ENCODE data around the gene PRSS27. TPM values are rescaled to one million over a fixed set of nuclear protein-coding genes. Genes with fewer than 3 reads are reported as not detected.
A peak's percentile ranks its signal among the peaks of the same experiment; 100 is the strongest.

The PRSS27 gene
- total and polyA plus RNA-seq, 2 of the 4 experiments (the other 2 are of a cell fraction) = under 0.01 to 0.58 TPM

- Histone ChIP-seq H3K9me3 (ENCODE audit: control insufficient read depth, insufficient read depth, low read length) (no peaks in the 10 kb centered on the region; the same call in 1 of the 2 replicates), H4K5ac (ENCODE audit: low read depth, low read length) (no peak overlapping the region), H4K20me1 (ENCODE audit: insufficient read depth, low read length) (peaks cover 78% of the 10 kb centered on the region), H3K4me3 (ENCODE audit: insufficient read depth, low read depth, low read length) (no peak overlapping the region), H2AFZ (replicated peaks; ENCODE audit: low read length, poor library complexity) (no peak overlapping the region), H3K36me3 (ENCODE audit: control insufficient read depth, insufficient read depth, low read length) (peaks cover 49% of the 10 kb centered on the region), H3K14ac (replicated peaks; ENCODE audit: low read depth, low read length) (no peak overlapping the region), H3K18ac (ENCODE audit: low read depth, low read length) (no peak overlapping the region), H3K23ac (ENCODE audit: low read depth, low read length) (0 out of 2 replicates have a peak overlapping the region, but pooled peaks have one; percentile 31), H3K9me1 (ENCODE audit: insufficient read depth, low read length) (peaks cover 14% of the 10 kb centered on the region), H3K4ac (ENCODE audit: low read depth, low read length) (no peak overlapping the region), H2BK20ac (ENCODE audit: low read depth, low read length) (no peak overlapping the region), H3K4me1 (ENCODE audit: control insufficient read depth, insufficient read depth, low read length) (peaks cover 2% of the 10 kb centered on the region; the same call in 1 of the 2 replicates), H2BK15ac (ENCODE audit: low read depth, low read length) (no peak overlapping the region), H4K8ac (ENCODE audit: low read depth in 2 of 2, low read length in 2 of 2) (no peak overlapping the region), H2AK5ac (ENCODE audit: low read depth, low read length) (no peak overlapping the region), H3K79me1 (ENCODE audit: low read depth in 1 of 2, low read length in 2 of 2) (peaks cover 23 to 74% of the 10 kb centered on the region in 2 experiments), H2AK9ac (replicated peaks; ENCODE audit: low read depth, low read length, poor library complexity) (no peak overlapping the region), H3K56ac (ENCODE audit: extremely low read depth, insufficient read depth, low read length) (no peak overlapping the region), H3K9ac (ENCODE audit: low read depth, low read length) (no peak overlapping the region), H3K27me3 (ENCODE audit: control insufficient read depth, insufficient read depth, low read length) (no peaks in the 10 kb centered on the region), H2BK5ac (ENCODE audit: low read depth, low read length, poor library complexity, severe bottlenecking) (no peak overlapping the region), H3K4me2 (ENCODE audit: low read depth, low read length) (no peak overlapping the region), H4K91ac (ENCODE audit: insufficient read depth, low read depth, low read length) (no peak overlapping the region), H3K27ac (ENCODE audit: insufficient read depth, low read length) (no peak overlapping the region), H2BK120ac (ENCODE audit: low read depth, low read length) (no peak overlapping the region)
- 100% methylated on average over 4 of the region's 11 CpGs; no CpG with 5 or more reads in 1 of the 2 experiments for WGBS, 2 experiments (ENCODE audit: extremely low coverage in 2 of 2, insufficient read length in 1 of 2)
- BruUV-seq (replicated peaks) = no TSS peak
- ChIA-PET CTCF (interaction anchor here (0.7 kb wide), 1 partner anchor 343 kb away, joined by 4 read pairs; no protein-coding TSS in a partner anchor), POLR2A (ENCODE audit: unreplicated experiment) (no interaction called here)
- dilution Hi-C loops (cut with HindIII; ENCODE audit: low sequenced_read_pairs, unreplicated experiment) (no loop called here), in situ Hi-C loops (cut with MboI; ENCODE audit: low sequenced_read_pairs) (no loop called here), intact Hi-C loops (cut with micrococcal nuclease) (no loop called here)
- DNase-seq = no peak
- no peak for ATAC-seq (ENCODE audit: low read depth)
- TF ChIP-seq MAFK (IDR thresholded peaks at IDR 0.05; ENCODE audit: low read depth, low read length) (no peak), POLR2A (IDR thresholded peaks at IDR 0.05; ENCODE audit: low read depth, low read length) (no peak), RFX5 (IDR thresholded peaks at IDR 0.05; ENCODE audit: low read depth, low read length) (no peak), BHLHE40 (IDR thresholded peaks at IDR 0.05; ENCODE audit: low read depth, low read length) (no peak), RCOR1 (IDR thresholded peaks at IDR 0.05; ENCODE audit: insufficient replicate concordance, low read length) (no peak), NFE2L2 (IDR thresholded peaks at IDR 0.05; ENCODE audit: low read depth, low read length) (no peak), CEBPB (IDR thresholded peaks at IDR 0.05; ENCODE audit: low read depth, low read length) (no peak), CTCF (conservative IDR thresholded peaks at IDR 0.05; ENCODE audit: low read depth, low read length) (no peak), ELK1 (IDR thresholded peaks at IDR 0.05; ENCODE audit: borderline replicate concordance, low read depth, low read length) (no peak), FOS (IDR thresholded peaks at IDR 0.05; ENCODE audit: low read depth, low read length) (no peak), SMC3 (IDR thresholded peaks at IDR 0.05; ENCODE audit: low read depth, low read length) (no peak)
These were observed 37.3 kb upstream of the PRSS27 start for GRCh38 chr16:2757344-2757743.
